PFSK-1 (cell line): Measurements from ENCODE around the gene DIP2C. TPM values are rescaled to one million over a fixed set of nuclear protein-coding genes. Genes with fewer than 3 reads are reported as not detected.

Experiments used
- FOXP2 ChIP-seq: optimal IDR thresholded peaks from 2 replicates; pipeline ENCODE3; 2011; ENCODE audit warnings: borderline replicate concordance, control low read depth, inconsistent platforms; ENCODE audit not compliant: insufficient read depth; ENCODE audit errors: extremely low read length, extremely low read depth
- POLR2AphosphoS5 ChIP-seq: IDR thresholded peaks from 2 replicates; pipeline ENCODE4 v1.6.1; 2012; ENCODE audit warnings: low read depth, mild to moderate bottlenecking, control low read depth, low read length, moderate library complexity
- REST ChIP-seq, 2 experiments: IDR thresholded peaks; 2 replicates each; pipeline versions ENCODE4 v1.6.1 to v1.8.0; 2011 to 2012; ENCODE audit warnings: low read depth in 2 of 2, low read length in 2 of 2, control low read depth in 1 of 2, inconsistent platforms in 1 of 2, mild to moderate bottlenecking in 1 of 2, moderate library complexity in 1 of 2; ENCODE audit not compliant: insufficient read depth in 1 of 2
- SIN3A ChIP-seq: IDR thresholded peaks from 2 replicates; pipeline ENCODE4 v1.6.1; 2012; ENCODE audit warnings: mild to moderate bottlenecking, low read length, moderate library complexity, borderline replicate concordance; ENCODE audit not compliant: insufficient read depth
- TAF1 ChIP-seq: IDR thresholded peaks from 2 replicates; pipeline ENCODE4 v1.6.1; 2012; ENCODE audit warnings: low read length, control low read depth, borderline replicate concordance; ENCODE audit not compliant: insufficient read depth
- polyA plus RNA-seq: library from polyadenylated mRNA; unstranded; fragments of >200 nt; gene quantifications from one replicate; pipeline ENCODE4 v1.2.1, GENCODE V29; 2012; ENCODE audit warnings: low read depth, missing spikeins; ENCODE audit not compliant: insufficient read length

DIP2C gene
- 18.8 TPM for polyA plus RNA-seq

GRCh38 chr10:689452-690371, at the start of gene DIP2C:
Gene DIP2C, minus strand, starts transcription at chr10:689668. Its CDS starts 90 bp downstream, at chr10:689578.
- no peak for TF ChIP-seq REST (IDR thresholded peaks at IDR 0.05; ENCODE audit: insufficient read depth in 1 of 2, low read depth in 2 of 2, low read length in 2 of 2)
- no peak; the same call in 1 of the 2 replicates for TF ChIP-seq POLR2AphosphoS5
- no peak for TF ChIP-seq FOXP2
- TF ChIP-seq SIN3A: no peak
- TF ChIP-seq TAF1: no peak

GRCh38 chr10:734481-734880, 45.0 kb upstream of the DIP2C start:
- TF ChIP-seq POLR2AphosphoS5 (no peak), SIN3A (no peak), FOXP2 (no peak), TAF1 (no peak), REST (IDR thresholded peaks at IDR 0.05; ENCODE audit: insufficient read depth in 1 of 2, low read depth in 2 of 2, low read length in 2 of 2) (no peak)

GRCh38 chr10:733086-733485, 43.6 kb upstream of the DIP2C start:
- no peak for TF ChIP-seq REST (IDR thresholded peaks at IDR 0.05; ENCODE audit: insufficient read depth in 1 of 2, low read depth in 2 of 2, low read length in 2 of 2)
- TF ChIP-seq TAF1: no peak
- no peak for TF ChIP-seq POLR2AphosphoS5
- TF ChIP-seq SIN3A: no peak
- no peak for TF ChIP-seq FOXP2

- TF ChIP-seq POLR2AphosphoS5: no peak
- TF ChIP-seq SIN3A: no peak
- TF ChIP-seq REST (IDR thresholded peaks at IDR 0.05; ENCODE audit: insufficient read depth in 1 of 2, low read depth in 2 of 2, low read length in 2 of 2): no peak
- TF ChIP-seq TAF1: no peak
- TF ChIP-seq FOXP2: no peak
Observed at GRCh38 chr10:729213-729612, 39.7 kb upstream of the DIP2C start.
